ENCODE measurements around the gene OR6S1.
"Not testable (repeated sequence)": the region's sequence is repeated elsewhere in the genome, so short reads cannot be mapped to it uniquely, and the experiment has no call there.

OR6S1 gene

DNA sequence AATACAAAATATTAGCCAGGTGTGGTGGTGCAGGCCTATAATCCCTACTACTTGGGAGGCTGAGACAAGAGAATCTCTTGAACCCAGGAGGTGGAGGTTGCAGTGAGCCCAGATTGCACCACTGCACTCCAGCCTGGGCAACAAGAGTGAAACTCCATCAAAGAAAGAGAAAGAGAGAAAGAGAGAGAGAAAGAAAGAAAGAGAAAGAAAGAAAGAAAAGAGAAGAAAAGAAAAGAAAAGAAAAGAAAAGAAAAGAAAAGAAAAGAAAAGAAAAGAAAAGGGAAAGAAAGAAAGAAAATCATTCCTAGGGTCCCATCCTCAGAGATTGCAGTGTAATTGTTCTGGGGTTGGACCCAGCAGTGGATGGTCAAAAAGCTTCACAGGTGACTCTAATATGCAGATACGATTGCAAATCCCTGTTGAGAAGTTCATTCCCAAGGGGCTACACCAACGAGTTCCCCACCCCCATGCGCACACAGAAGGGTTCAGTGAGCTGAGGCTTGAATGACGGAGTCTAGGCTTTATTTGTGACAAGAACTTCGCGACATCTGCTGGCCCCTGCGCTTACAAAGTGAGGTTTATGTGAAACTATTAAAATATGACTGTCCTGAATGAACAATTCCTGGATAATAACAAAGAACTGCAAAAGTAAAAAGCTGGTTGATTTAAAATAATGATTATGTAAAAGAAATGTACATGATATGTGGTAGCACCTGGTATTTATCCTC lies 32.9 kb downstream of the OR6S1 start:
- DNase-seq = no peak

DNA sequence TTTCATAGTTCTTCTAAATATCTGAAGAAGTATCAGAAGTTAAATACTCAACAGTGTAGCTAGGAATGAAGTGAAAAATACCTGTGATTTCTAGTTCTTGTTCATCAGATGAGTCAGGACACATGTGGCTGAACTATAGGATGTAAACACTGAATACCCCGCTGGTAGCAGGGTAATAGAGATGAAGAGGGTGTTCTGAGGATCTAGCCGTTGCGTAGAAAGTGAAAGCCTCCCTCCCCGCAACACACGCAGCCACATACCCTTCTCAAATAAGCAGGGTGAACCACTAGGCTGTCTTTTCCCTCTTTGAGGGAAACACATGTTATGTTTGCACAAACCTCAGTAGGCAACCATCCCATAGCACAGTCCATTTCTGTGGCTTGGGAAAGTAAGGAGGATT lies 33.9 kb downstream of the OR6S1 start:
- DNase-seq = no peak

DNA sequence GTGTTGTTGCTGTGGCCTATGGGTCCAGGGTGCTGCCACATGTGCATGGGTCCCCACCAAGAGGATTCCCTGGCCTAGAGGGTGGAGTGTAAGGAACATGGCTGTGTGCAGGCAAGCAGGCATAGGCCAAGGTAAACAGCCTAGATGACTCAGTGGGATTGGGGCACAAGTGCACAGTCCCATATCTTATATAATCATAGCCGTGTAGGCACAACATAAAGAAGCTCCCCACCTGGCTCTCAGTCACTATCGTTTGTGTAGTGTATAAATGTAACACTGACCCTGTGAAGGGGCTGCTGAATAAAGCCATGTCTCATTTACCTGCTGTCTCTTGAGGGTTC lies 34.6 kb downstream of the OR6S1 start:
- DNase-seq = no peak

DNA sequence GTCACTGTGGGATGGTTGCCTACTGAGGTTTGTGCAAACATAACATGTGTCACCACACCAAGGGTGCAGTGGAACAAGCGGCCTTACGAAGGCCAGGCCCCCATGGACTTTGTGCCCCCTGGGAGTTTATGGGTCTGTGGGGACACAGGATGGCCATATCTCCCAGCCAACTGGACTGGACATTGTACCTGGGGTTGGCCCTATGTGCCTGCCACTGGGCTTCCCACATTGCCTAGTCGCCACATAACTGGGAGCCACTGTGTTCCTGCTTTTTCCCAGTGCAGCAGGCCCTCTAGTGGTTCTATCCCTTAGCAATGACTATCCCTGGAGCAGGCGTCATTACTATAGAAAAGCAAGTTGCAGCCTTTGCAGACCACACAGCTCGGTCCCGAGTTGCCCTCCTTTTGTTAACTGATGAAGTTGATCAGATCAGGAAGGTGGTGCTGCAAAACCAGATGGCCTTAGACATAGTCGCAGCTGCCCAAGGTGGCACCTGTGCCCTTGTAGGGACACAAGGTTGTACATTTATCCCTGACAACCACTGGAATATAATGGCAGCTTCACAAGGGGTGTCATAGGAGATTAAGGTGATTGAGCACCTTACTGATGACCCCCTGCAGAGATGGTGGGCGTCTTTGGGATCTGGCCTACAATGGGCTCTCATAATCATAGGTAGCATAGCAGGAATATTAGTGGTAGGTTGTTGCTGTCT lies 35.1 kb downstream of the OR6S1 start:
- no peak for DNase-seq

DNA sequence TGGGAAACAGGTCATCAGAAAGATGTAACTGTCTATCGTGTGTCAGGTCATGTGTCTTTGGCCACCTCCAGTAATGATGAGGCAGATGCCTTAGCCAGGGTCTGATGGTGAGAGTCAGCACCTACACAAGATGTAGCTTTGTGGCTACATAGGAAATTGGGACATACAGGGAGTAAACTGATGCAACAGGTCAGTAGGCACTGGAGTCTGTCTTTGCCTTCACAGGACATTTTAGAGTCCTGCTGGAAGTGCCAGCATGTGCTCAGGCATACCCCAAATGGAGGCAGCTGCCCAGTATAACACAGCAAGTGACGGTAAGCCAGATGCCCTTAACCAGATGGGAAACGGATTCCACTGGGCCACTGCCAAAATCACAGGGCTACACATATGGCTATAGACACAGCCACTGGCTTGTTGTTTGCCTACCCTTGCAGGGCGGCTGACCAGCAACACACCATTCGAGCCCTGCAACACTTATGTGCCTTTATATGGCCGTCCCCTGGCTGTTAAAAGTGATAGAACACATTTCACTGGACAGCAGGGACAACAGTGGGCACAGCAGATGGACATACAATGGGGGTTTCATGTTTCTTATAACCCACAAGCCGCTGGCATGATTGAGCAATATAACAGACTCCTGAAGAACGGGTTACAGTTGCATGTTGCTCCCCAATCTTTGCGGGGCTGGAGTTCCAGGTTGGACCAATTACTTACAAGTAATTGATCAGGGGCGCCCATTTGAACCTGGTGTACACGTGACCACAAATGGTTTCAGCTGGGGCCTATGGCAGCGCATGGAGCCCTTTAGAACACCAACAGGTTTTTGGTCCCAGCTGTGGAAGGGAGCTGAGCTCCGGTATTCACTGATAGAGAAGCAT lies 37.4 kb downstream of the OR6S1 start:
- no peak for DNase-seq

DNA sequence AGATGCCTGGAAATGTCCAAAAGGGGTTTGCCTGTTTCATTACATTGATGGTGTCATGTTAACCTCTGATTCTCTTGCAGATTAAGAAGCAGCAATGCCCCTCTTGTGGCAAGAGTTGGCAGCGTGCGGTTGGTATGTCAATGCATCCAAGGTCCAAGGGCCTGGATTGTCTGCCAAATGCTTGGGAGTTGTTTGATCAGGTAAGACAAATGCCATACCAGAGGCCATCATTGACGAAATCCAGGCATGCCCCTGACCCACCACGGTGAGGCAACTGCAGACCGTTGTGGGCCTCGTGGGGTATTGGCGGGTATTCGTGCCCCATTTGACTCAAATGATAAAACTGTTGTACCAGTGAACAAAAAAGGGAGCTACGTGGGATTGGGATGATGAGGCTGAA lies 38.9 kb downstream of the OR6S1 start:
- no peak for DNase-seq

DNA sequence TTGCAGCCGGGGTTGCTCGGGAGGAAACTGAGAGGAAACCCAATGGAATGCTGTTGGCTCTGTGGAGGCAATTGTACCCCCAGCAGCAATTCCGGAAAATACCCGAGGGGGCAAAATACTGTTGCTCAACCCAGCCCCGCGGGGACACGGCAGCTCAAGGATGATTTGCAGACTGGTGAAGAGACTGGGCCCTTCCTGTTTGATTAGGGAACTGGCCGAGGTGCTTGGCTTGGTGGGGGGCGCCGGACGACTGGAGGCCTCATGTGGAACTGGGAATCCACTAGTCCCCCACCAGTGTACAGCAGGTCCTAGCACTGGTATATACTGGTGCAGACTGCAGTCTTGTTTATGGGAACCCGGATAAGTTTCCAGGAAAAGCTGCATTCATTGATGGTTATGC lies 40.0 kb downstream of the OR6S1 start:
- no peak for DNase-seq

DNA sequence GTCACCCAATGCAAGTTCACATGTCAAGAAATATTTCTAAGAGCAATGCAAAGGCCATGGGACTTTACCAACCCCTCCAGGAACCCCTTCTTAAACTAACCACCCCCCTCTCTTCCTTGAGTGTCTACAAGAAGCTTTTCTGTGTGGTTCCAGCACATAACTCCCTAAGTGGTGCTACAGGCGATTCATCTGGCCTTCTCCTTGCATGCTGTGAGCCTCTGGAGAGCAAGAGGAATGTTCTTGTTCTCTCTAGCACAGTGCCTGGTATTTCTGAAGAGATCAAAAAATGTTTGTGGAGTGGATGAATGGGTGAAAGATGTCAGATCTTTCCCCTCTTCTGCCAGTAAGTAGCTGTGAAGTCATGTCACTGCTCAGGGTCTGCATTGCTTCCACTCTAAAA lies 44.4 kb downstream of the OR6S1 start:
- DNase-seq = no peak

DNA sequence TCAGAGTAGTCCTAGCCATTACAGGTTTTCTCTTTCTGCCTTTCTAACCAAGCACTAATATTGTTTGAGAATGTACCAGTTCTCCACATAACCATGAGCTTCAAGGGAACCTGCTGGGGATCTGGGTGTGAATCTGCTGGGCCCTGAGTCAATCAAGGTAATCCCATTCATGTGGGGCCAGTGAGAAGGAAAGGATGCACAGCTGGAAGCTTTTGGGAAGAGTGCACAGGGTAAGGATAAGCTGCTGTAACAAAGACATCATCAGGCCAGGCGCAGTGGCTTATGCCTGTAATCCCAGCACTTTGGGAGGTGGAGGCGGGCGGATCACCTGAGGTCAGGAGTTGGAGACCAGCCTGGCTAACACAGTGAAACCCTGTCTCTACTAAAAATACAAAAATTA lies 45.8 kb downstream of the OR6S1 start:
- not testable (repeated sequence) for DNase-seq

DNA sequence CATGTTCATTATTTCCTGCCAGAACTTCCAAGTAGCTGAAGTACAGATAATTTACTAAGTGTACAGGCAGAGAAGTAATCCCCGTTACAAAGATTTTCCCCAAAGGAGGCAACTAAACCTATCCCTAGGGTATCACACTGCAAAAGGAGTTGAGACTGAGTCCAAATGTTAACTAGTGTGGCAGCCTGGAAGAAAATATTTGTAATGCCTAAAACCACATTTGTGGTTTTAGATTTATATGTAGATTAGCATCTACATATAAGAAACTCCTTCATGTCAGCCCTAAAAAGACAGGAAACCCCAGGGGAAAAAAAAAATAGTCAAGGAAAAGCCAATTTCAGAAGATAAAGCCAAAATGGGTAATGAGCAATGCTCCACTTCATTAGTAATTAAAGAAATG lies 48.9 kb downstream of the OR6S1 start:
- no peak for DNase-seq

DNA sequence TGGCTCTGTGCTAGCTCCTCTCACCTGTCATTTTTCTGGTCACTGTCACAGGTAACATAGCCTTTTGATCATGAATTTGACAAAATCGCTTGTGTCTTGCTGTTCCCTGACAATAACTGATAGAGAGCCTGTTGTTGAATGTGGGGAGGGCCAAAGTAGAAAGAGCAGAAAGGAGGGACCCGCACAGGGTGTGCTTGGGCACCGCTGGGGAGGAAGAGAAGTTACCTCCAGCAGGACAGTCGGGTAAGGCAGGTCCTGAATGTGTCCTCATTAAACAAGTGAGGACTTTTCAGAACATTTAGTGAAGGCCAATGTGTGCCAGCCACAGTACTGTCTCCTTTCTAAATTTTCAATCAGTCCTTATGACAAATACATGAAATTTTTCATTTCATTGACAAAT lies 50.3 kb downstream of the OR6S1 start, which contains the start of gene RNASE12:
TSS of gene RNASE12 (minus strand) at position 142 of the 400 bp plus-strand sequence. CDS start 653 bp downstream, outside the sequence.
- DNase-seq = no peak
